Astrocyte of the cerebellum (primary cell): ENCODE data around the gene ZBTB25.

Experiments used
- DNase-seq: peaks from one replicate; pipeline ENCODE4 v3.0.0-alpha.2; 2011; ENCODE audit warnings: low read depth
- H3K4me3 ChIP-seq: 2 replicates; pipeline ENCODE4 v1.5.1; 2011; ENCODE audit warnings: mild to moderate bottlenecking, low read depth, low read length, moderate library complexity
- in situ Hi-C: cut with HindIII; loops from 2 replicates; pipeline ENCODE4 v1.10.0; 2017; ENCODE audit warnings: low sequenced_read_pairs
- TF ChIP-seq, protein P1 (sequence below): IDR thresholded peaks from 2 replicates; pipeline ENCODE4 v1.5.1; 2012; ENCODE audit warnings: low read length, low read depth, moderate library complexity, mild to moderate bottlenecking; ENCODE audit errors: missing control alignments

ZBTB25 gene

DNA sequence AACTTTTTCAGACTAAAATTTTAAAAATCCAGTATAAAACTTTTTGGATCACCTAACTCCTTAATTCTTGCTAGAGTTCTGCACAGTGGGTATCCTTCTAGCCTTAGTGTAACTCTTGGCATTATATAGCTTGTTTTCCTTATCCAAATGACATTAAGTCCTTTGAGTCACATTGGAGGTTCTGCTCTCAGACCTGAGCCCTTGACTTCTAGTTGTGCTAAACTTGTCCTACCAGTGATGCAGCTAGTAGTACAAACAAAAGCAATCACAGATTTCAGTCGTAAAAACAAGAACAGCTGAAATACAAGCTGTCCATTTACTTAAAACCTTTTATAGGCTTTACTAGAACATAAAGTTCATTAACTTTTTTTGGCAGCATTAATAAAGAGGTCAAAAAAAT is 11.4 kb upstream of the ZBTB25 start:
- no peak for DNase-seq
- TF ChIP-seq, protein P1, sequence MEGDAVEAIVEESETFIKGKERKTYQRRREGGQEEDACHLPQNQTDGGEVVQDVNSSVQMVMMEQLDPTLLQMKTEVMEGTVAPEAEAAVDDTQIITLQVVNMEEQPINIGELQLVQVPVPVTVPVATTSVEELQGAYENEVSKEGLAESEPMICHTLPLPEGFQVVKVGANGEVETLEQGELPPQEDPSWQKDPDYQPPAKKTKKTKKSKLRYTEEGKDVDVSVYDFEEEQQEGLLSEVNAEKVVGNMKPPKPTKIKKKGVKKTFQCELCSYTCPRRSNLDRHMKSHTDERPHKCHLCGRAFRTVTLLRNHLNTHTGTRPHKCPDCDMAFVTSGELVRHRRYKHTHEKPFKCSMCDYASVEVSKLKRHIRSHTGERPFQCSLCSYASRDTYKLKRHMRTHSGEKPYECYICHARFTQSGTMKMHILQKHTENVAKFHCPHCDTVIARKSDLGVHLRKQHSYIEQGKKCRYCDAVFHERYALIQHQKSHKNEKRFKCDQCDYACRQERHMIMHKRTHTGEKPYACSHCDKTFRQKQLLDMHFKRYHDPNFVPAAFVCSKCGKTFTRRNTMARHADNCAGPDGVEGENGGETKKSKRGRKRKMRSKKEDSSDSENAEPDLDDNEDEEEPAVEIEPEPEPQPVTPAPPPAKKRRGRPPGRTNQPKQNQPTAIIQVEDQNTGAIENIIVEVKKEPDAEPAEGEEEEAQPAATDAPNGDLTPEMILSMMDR, result no peak
- H3K4me3 ChIP-seq, result no peak overlapping the region
- in situ Hi-C loops, result no loop called here

DNA sequence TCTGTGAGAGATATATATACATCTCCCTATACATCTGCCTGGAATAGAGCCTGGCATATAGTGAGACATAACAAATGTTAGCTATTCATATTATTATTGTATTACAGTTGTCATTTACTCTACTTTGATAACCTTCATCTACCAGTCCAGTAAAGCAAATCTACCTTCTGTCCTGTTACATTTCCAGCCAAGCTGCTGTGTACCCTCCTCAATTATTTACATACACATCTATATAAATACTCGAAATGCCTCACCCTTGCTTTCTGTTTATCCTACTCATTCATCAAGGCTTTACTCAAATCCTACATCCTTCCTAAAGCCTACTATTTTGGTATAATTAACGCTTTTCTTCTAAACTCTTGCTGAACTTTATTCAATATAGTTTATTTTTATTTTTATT is 9.6 kb upstream of the ZBTB25 start:
- DNase-seq, result no peak
- TF ChIP-seq, protein P1, result no peak
- in situ Hi-C loops, result no loop called here
- no peak overlapping the region for H3K4me3 ChIP-seq

DNA sequence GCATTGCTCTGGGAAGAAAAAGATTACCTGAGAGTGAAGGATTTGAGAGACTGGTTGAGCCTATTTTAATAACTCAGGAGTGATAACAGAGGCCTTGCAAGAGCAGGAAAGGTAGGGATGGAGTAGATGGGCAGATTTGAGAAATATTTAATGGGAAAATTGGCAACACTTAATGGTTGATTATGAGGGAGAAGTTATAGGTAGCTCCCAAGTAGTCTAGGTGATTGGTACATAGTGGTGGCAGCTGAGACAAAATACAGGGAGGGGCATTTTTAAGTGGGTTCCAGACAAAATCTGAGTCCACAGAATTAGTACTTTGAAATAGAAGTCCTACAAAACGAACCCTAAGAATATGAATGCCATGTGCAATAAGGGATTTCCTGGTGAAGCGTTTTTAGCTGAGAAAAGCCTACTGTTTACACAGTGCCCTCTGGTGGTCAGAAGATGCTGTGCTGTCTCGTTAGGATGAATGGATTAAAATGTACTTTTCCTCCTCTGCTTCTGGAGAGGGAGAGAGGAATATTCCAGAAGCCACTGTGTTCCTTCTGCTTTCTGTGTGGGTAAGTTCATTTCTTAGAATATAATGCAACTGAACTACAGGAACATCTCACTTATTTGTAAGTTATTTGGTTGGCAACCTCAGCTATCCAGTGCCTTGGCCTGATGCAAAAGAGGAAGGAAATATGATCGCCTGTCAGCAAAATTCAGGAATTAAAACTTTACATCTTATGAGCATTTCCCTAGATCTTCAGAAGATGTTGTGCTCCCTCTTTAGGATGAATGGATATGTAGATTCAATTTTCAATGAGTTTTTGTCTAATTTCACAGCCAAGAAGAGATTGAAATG is 7.4 kb upstream of the ZBTB25 start:
- in situ Hi-C loops, result no loop called here

DNA sequence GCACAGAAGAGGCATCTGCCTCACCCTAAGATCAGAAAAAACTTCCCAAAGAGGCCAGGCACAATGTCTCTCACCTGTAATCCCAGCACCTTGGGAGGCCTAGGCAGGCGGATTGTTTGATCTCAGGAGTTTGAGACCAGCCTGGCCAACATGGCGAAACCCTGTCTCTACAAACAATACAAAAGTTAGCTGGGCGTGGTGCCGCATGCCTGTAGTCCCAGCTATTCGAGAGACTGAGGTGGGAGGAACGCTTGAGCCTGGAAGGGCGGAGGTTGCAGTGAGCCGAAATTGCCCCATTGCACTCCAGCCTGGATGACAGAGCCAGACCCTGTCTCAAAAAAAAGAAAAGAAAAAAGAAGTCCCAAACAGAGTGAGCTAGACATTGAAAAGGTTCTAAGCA is 5.4 kb upstream of the ZBTB25 start:
- no peak for DNase-seq
- TF ChIP-seq, protein P1, result no peak
- in situ Hi-C loops, result no loop called here
- no peak overlapping the region for H3K4me3 ChIP-seq

More for the DNA sequence above, 7.4 kb upstream of the ZBTB25 start:
- DNase-seq, result peak; percentile 48
- no peak overlapping the region for H3K4me3 ChIP-seq
- TF ChIP-seq, protein P1, result peak; percentile 92

DNA sequence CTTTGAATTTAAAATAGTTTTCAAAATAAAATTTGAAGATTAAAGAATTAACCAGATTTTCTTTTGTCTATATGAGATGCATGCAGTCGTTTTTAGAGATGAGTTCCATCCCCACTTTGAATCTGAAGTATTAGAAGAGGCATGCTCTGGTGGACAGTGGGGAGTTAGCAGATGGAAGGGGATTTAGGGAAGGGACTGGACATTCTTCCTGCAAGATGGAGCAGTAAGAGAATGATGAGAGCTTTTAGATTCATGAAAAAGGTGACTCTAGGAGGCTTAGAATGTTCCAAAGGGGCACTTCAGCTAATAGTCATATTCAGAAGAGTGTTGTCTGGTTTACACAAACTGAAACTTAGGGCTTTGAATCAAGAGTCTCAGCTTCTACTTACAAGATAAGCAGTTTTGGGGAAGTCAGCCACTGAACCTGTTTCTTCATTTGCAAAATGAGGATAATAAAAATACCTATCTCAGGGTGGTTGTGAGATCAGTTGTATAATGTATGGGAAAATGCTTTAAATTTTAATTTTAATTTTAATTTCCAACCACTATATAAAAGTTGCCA is 4.7 kb upstream of the ZBTB25 start:
- TF ChIP-seq, protein P1, result no peak
- DNase-seq, result no peak
- no peak overlapping the region for H3K4me3 ChIP-seq
- in situ Hi-C loops, result no loop called here

DNA sequence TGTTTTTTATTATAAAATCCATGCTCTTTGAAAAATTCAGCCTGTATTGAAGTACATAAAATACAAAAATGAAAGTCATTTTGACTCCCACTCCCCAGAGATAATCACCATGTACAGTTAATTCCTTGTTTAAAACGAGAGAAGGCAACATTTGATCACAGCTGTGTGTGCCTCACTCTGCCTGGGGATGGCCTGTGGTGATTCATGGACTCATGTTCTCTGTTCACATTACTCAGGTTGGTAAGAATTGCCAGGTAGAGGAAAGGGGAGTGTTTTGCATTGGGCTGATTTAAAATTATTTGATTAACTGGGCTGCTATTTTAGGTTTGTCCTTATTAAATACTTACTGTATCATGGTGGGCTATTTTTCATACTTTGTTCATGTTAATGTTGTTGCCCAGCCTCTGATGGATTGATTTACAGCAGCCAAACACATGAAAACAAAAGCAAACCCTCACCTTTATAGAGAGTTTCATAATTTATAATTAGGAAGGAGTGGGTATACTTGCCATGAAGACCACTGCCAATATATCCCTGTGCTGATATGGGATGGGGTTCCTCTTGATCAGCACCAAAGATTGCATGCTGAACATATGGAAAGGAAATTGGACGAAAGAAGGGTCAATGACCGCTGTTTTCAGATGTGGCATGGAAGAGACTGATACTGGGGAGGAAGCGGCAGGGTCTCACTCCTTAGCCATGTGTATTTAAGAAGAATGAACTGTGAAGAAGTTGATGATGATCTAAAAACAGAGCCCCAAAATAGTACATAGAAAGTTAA is 3.9 kb upstream of the ZBTB25 start:
- in situ Hi-C loops, result no loop called here
- DNase-seq, result no peak
- TF ChIP-seq, protein P1, result no peak
- H3K4me3 ChIP-seq, result no peak overlapping the region
